ENCODE results near the gene FKBP10. TPM values are rescaled to one million over a fixed set of nuclear protein-coding genes. Genes with fewer than 3 reads are reported as not detected.
"Not testable (repeated sequence)": the region's sequence is repeated elsewhere in the genome, so short reads cannot be mapped to it uniquely, and the experiment has no call there.

The FKBP10 gene
- total RNA-seq, 1 donor from 2014 or later = 148 TPM

GRCh38 chr17:41839448-41839847 lies 26.6 kb downstream of the FKBP10 start:
- not testable (repeated sequence) for DNase-seq (ENCODE audit: low read depth)

- not testable (repeated sequence) for DNase-seq (ENCODE audit: low read depth)
These were observed 28.0 kb downstream of the FKBP10 start for GRCh38 chr17:41840781-41841180.

- DNase-seq (ENCODE audit: low read depth) = no peak
These were observed 32.2 kb downstream of the FKBP10 start for GRCh38 chr17:41844971-41845370.

- no peak for DNase-seq (ENCODE audit: low read depth)
These were observed 36.0 kb downstream of the FKBP10 start for GRCh38 chr17:41848788-41849187.

GRCh38 chr17:41849251-41849990 lies 36.6 kb downstream of the FKBP10 start:
- DNase-seq (ENCODE audit: low read depth) = no peak

GRCh38 chr17:41851382-41851781 lies 38.6 kb downstream of the FKBP10 start:
- not testable (repeated sequence) for DNase-seq (ENCODE audit: low read depth)

- DNase-seq (ENCODE audit: low read depth) = no peak
These were observed 47.6 kb downstream of the FKBP10 start for GRCh38 chr17:41860254-41860931.

- no peak for DNase-seq (ENCODE audit: low read depth)
These were observed 50.5 kb downstream of the FKBP10 start for GRCh38 chr17:41863074-41863848.

GRCh38 chr17:41864498-41864835 lies 51.7 kb downstream of the FKBP10 start:
- DNase-seq (ENCODE audit: low read depth) = no peak

- DNase-seq (ENCODE audit: low read depth) = peak; percentile 67
These were observed 52.2 kb downstream of the FKBP10 start, which contains the start of gene KLHL11 for GRCh38 chr17:41864836-41865595. TSS of gene KLHL11 (minus strand) at chr17:41865423. CDS start at chr17:41865370, 53 bp downstream.

- DNase-seq (ENCODE audit: low read depth) = no peak
These were observed 52.7 kb downstream of the FKBP10 start for GRCh38 chr17:41865596-41865893.

GRCh38 chr17:41868568-41868967 lies 55.8 kb downstream of the FKBP10 start:
- DNase-seq (ENCODE audit: low read depth) = no peak

GRCh38 chr17:41869426-41869825 lies 56.6 kb downstream of the FKBP10 start:
- no peak for DNase-seq (ENCODE audit: low read depth)

- DNase-seq (ENCODE audit: low read depth) = no peak
These were observed 57.3 kb downstream of the FKBP10 start for GRCh38 chr17:41870097-41870496.

GRCh38 chr17:41870627-41871026 lies 57.8 kb downstream of the FKBP10 start:
- DNase-seq (ENCODE audit: low read depth) = no peak

- DNase-seq (ENCODE audit: low read depth) = no peak
These were observed 59.0 kb downstream of the FKBP10 start for GRCh38 chr17:41871789-41872188.

Other genes starting within 250 kb of the FKBP10 start
- not detected in 2 replicates for gene KRT9, start 240.9 kb upstream of the FKBP10 start, total RNA-seq
- gene KRT14, start 226.1 kb upstream of the FKBP10 start, total RNA-seq = 0.25 and 4.2 TPM in 2 replicates
- 0.70 and 7.5 TPM in 2 replicates for gene KRT16, start 200.2 kb upstream of the FKBP10 start, total RNA-seq
- gene KRT17, start 188.4 kb upstream of the FKBP10 start, total RNA-seq = 4.1 and 95.2 TPM in 2 replicates
- 65.3 and 499 TPM in 2 replicates for gene EIF1, start 124.1 kb upstream of the FKBP10 start, total RNA-seq
- gene GAST, start 100.7 kb upstream of the FKBP10 start, total RNA-seq = not detected in 2 replicates
- gene HAP1, start 78.4 kb upstream of the FKBP10 start, total RNA-seq = 0.17 and 0.45 TPM in 2 replicates
- 268 and 464 TPM in 2 replicates for gene JUP, start 26.3 kb upstream of the FKBP10 start, total RNA-seq
- 32.3 and 42.5 TPM in 2 replicates for gene P3H4, start 1.1 kb upstream of the FKBP10 start, total RNA-seq
- gene NT5C3B, start 23.2 kb downstream of the FKBP10 start, total RNA-seq = 43.4 and 74.0 TPM in 2 replicates
- gene KLHL10, start 24.8 kb downstream of the FKBP10 start, total RNA-seq = 0.15 TPM in 1 of 2 replicates, not detected in the other
- gene KLHL11, start 52.4 kb downstream of the FKBP10 start, total RNA-seq = 30.6 and 39.7 TPM in 2 replicates
- 343 and 387 TPM in 2 replicates for gene ACLY, start 105.9 kb downstream of the FKBP10 start, total RNA-seq
- 0.35 and 2.2 TPM in 2 replicates for gene ODAD4, start 117.6 kb downstream of the FKBP10 start, total RNA-seq
- 51.4 and 78.5 TPM in 2 replicates for gene CNP, start 153.8 kb downstream of the FKBP10 start, total RNA-seq
- gene DNAJC7, start 204.4 kb downstream of the FKBP10 start, total RNA-seq = 67.6 and 107 TPM in 2 replicates
- gene NKIRAS2, start 207.1 kb downstream of the FKBP10 start, total RNA-seq = 33.5 and 41.4 TPM in 2 replicates
- 0.35 and 0.70 TPM in 2 replicates for gene C17orf113, start 237.6 kb downstream of the FKBP10 start, total RNA-seq